GM21515 (cell line): Measurements from ENCODE around the gene VWF.
"Not testable (repeated sequence)": the region's sequence is repeated elsewhere in the genome, so short reads cannot be mapped to it uniquely, and the experiment has no call there.

Source experiments
- ATAC-seq: cut with Tn5 transposase; IDR thresholded peaks from one replicate; pipeline ENCODE4 v1.9.1; 2021; ENCODE audit not compliant: unreplicated experiment

Gene VWF

GRCh38 chr12:6038160-6038559 is 86.3 kb downstream of the VWF start:
- no peak for ATAC-seq

- no peak for ATAC-seq
Measured at GRCh38 chr12:6037459-6037858, 87.0 kb downstream of the VWF start.

GRCh38 chr12:6036509-6036908 is 88.0 kb downstream of the VWF start:
- ATAC-seq, result no peak

GRCh38 chr12:6034596-6034995 is 89.9 kb downstream of the VWF start:
- ATAC-seq, result no peak

DNA sequence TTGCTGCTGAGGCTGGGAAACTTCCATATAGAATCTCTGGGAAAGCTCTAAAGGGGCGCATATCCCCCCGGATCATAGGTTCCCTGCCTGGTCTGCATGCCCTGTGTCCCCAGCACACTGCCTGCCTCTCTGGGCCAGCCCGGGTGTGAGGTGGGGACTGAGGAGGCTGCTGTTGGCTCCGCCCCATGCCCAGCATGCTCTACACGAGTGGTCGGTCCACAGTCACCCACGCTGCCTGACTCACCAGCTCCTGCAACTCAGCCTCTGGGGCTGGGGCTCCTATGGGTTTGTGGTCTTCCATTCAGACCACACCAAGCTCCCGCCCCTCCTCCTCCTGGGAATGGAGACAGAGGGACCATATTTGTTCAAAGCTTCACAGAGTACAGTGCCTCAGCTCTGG is 90.9 kb downstream of the VWF start:
- no peak for ATAC-seq

GRCh38 chr12:6032726-6033125 is 91.7 kb downstream of the VWF start:
- no peak for ATAC-seq

- no peak for ATAC-seq
Measured at GRCh38 chr12:6031001-6031400, 93.5 kb downstream of the VWF start.

DNA sequence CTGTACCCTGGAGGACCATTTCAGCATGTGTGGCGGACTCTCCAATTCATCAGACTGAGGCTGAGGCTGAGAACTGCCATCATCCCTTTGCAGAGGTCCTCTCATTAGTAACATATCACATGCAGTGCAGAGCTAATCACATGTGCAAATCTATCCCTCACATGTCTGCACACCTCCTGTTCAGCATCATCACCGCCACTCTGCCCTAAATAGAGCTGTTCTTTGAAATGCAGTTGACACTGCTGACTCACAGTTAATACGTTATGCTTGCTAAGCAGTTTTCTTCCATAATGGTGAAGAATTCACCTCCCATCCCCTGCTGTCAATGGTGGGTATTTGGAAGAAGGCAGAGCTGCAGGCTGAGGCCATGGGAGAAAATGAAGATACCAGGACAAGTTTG is 94.4 kb downstream of the VWF start:
- no peak for ATAC-seq

GRCh38 chr12:6029401-6029800 is 95.1 kb downstream of the VWF start:
- ATAC-seq, result no peak

GRCh38 chr12:6026998-6027397 is 97.5 kb downstream of the VWF start:
- no peak for ATAC-seq

- not testable (repeated sequence) for ATAC-seq
Measured at GRCh38 chr12:6025703-6026298, 98.7 kb downstream of the VWF start.

GRCh38 chr12:6024066-6024465 is 100.4 kb downstream of the VWF start:
- ATAC-seq, result not testable (repeated sequence)

DNA sequence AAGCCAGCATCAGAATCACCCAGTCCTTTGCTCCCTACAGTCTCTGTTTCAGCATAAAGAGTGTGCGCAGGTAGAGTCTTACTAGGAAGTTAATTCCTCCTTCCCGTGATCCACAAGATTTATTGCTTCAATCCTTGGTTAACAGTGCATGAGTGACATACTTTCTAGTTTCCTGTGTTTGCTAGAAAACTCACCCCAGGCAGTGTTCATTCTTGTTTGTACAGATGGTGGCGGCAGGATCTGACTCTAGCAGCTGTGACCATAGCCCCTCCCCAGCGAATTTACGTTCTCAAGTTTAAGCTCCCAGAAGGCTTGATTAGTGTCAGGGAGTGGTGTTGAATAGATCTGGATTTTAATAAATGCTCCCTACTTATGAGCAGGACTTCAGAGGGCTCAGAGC is 103.5 kb downstream of the VWF start:
- ATAC-seq, result no peak

DNA sequence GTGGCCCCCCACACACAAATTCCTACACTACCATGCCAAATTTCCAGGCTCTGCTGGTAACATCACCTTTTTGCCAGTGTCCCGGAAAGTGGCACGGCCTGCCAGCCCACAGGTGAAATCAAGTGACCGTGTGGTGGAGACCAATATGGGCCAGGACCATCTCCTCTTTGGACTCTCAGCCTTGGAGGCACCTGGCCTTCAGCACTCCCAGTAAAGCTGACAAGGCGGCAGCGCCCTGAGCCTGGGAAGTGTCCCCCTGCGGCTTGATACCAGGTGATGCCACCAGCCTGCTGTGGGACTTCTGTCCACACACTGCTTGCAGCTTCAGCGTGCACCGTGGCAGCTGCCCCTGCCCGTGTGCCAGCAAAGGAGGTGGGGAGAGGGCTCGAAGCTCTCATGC is 104.0 kb downstream of the VWF start:
- ATAC-seq, result not testable (repeated sequence)

DNA sequence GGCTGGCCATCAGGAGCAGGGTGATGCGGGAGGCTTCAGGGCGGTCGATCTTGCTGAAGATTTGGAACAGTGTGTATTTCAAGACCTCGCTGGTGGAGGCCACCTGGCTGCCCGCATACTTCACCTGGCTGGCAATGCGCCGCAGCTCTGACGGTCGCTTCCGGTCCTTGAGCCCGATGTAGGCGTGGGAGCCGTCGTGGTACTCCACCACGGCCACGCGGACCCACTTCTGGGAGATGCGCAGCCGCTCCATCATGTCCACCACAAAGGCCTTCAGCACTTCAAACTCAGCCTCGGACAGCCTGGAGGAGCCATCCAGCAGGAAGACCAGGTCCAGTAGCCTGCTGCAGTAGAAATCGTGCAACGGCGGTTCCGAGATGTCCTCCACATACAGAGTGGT is 105.2 kb downstream of the VWF start:
- ATAC-seq, result not testable (repeated sequence)

DNA sequence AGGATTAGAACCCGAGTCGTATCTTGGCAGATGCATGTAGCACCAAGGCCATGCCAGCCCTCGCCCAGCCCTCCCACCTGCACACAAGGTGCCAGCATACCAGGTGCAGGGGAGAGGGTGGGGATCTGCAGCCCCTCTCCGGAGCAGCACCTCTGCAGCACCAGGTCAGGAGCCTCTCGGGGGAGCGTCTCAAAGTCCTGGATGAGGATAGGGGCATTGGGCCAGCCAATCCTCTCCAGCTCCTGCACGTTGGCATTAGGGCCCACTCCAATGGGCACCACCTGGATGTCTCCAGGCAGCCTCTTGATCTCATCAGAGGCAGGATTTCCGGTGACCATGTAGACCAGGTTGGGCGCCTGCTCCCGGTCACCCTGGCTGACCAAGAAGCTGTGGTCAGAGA is 106.2 kb downstream of the VWF start:
- ATAC-seq, result no peak

- no peak for ATAC-seq
Measured at GRCh38 chr12:6016756-6017155, 107.7 kb downstream of the VWF start.

DNA sequence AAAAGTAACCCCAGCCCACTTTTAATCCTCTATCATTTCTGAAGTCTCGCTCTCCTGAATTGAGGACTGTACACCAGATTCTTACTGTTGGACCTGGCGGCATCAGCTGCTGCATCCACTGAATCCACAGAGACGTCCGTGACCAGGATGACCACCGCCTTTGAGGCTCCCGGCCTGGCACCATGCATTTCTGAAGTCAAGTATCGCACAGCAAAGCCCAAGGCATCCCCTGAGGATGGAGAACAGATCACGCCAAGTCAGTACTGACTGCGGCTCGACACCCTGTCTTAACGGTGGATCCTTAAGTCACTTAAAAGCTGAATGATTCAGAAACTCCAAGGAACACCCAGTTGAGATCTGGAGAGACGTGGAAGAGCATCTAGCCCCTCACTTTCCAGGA is 108.5 kb downstream of the VWF start:
- not testable (repeated sequence) for ATAC-seq

DNA sequence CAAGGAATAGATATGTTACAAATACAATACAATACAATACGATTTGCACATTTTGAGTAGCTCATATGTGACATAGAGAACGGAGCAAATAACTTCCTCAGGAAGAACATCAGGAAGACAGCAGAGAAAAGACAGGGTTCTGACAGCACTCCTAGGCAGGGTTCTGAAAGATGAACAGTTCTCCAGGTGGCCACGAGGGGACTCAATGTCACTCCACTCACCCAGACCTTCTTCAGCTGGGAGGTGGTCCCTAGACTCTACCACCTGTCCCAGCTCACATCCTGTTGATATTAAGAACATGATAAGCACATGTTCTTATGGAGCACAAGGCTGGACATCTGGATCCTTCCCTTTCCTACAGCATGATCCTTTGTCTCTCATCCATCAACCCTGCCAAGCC is 109.2 kb downstream of the VWF start:
- ATAC-seq, result not testable (repeated sequence)

- not testable (repeated sequence) for ATAC-seq
Measured at GRCh38 chr12:6010631-6011350, 113.7 kb downstream of the VWF start.

DNA sequence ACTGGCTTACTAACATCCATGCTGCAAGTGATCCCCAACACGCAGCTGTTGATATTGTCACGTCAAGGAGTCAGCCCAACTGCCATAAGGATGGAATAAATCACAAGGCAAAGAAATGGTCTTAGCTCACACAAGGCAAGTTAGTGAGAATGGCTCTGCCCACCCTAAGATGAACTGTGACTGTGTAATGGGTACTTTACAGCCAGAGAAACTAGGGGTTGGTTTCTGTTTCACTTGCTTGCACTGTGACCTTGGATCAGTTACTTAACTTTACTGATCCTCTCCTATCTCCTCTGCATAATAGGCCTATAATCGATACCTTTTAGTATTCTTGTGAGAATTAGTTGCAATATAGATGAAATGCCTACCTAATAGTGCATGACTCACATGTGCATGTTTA is 127.2 kb downstream of the VWF start:
- no peak for ATAC-seq

GRCh38 chr12:5996459-5996858 is 128.0 kb downstream of the VWF start:
- no peak for ATAC-seq

GRCh38 chr12:5989621-5990020 is 134.8 kb downstream of the VWF start:
- no peak for ATAC-seq
